Esophagus muscularis mucosa (tissue), 4 donors: ENCODE measurements around the gene ATAD2B.

Source experiments
- CTCF ChIP-seq, 3 experiments: fragments of 200-600 bp in 2 of 3; fragments of 450-650 bp in 1 of 3; sonication (generic) in 2 of 3; IDR thresholded peaks; one replicate each; pipeline ENCODE4 v1.5.1; 2017 to 2019; ENCODE audit warnings: antibody characterized with exemption in 3 of 3, mild to moderate bottlenecking in 2 of 3, moderate library complexity in 1 of 3
- EP300 ChIP-seq: sonication (generic); formaldehyde crosslinking; IDR thresholded peaks from one replicate; pipeline ENCODE4 v1.6.1; 2017; ENCODE audit warnings: antibody characterized with exemption
- POLR2A ChIP-seq: fragments of 450-650 bp; IDR thresholded peaks from one replicate; pipeline ENCODE4 v1.6.1; 2017; ENCODE audit warnings: antibody characterized with exemption, moderate library complexity, mild to moderate bottlenecking, low read depth
- POLR2AphosphoS5 ChIP-seq, 2 donors: sonication (generic); formaldehyde crosslinking; IDR thresholded peaks; one replicate each; pipeline ENCODE4 v1.6.1; 2017; ENCODE audit warnings: antibody characterized with exemption in 2 of 2

GRCh38 chr2:23762141-23762540, 164.8 kb downstream of the ATAD2B start:
- TF ChIP-seq CTCF (IDR thresholded peaks at IDR 0.05) (no peak), POLR2A (no peak), POLR2AphosphoS5 (IDR thresholded peaks at IDR 0.05) (no peak), EP300 (no peak)
